Activated B cell treated with CpG ODN at 0.5 μM for 24 hours (primary cell): Measurements from ENCODE around the gene SCN8A. TPM values are rescaled to one million over a fixed set of nuclear protein-coding genes. Genes with fewer than 3 reads are reported as not detected.

ENCODE experiments used
- ATAC-seq: fragments of 200-7000 bp; cut with Tn5 transposase; one replicate; pipeline ENCODE4 v1.10.0; 2021; ENCODE audit warnings: low read depth, mild to moderate bottlenecking, moderate library complexity
- CTCF ChIA-PET: fragments of 350-600 bp; sonication (Branson Sonifier 250); formaldehyde crosslinking; loops from one replicate; lab custom pipeline; 2021; ENCODE audit warnings: antibody characterized with exemption; lab: Charles Lee
- POLR2A ChIA-PET: fragments of 350-600 bp; sonication (Branson Sonifier 250); formaldehyde crosslinking; loops from one replicate; lab custom pipeline; 2021; ENCODE audit warnings: antibody characterized with exemption; lab: Charles Lee
- DNase-seq: peaks from one replicate; pipeline ENCODE4 v3.0.0; 2022
- H3K27ac Mint-ChIP-seq: one replicate; pipeline ENCODE4 v1.8.0; 2020; ENCODE audit warnings: mixed read lengths
- H3K27me3 Mint-ChIP-seq: one replicate; pipeline ENCODE4 v1.8.0; 2021; ENCODE audit warnings: mixed read lengths
- H3K36me3 Mint-ChIP-seq: one replicate; pipeline ENCODE4 v1.8.0; 2021; ENCODE audit warnings: low read depth, mixed read lengths
- H3K4me1 Mint-ChIP-seq: one replicate; pipeline ENCODE4 v1.8.0; 2021; ENCODE audit warnings: mixed read lengths
- H3K4me3 Mint-ChIP-seq: one replicate; pipeline ENCODE4 v1.8.0; 2020; ENCODE audit warnings: mild to moderate bottlenecking, mixed read lengths
- H3K9me3 Mint-ChIP-seq: one replicate; pipeline ENCODE4 v1.8.0; 2020; ENCODE audit warnings: mixed read lengths
- CTCF ChIP-seq: fragments of 200-600 bp; IDR thresholded peaks from one replicate; pipeline ENCODE4 v1.8.0; 2022; ENCODE audit warnings: antibody characterized with exemption, mild to moderate bottlenecking
- intact Hi-C: fragments of 100-400 bp; cut with micrococcal nuclease; formaldehyde crosslinking; loops from one replicate; pipeline ENCODE4 v1.15.1; 2024
- total RNA-seq: library from RNA; stranded (reverse); gene quantifications from 2 replicates; pipeline ENCODE4 v1.2.3, GENCODE V29; 2022

The SCN8A gene
- total RNA-seq, 1 donor from 2014 or later, result 0.86 TPM

- Mint-ChIP-seq H3K4me1 (peaks cover 9% of the 10 kb centered on the region), H3K9me3 (no peaks in the 10 kb centered on the region), H3K27ac (no peak overlapping the region), H3K4me3 (no peak overlapping the region), H3K27me3 (peaks cover 32% of the 10 kb centered on the region), H3K36me3 (no peaks in the 10 kb centered on the region)
- no peak for DNase-seq
- ATAC-seq, result no peak
- ChIA-PET POLR2A (no interaction called here), CTCF (no interaction called here)
- intact Hi-C loops, result no loop called here
- no peak for TF ChIP-seq CTCF
Measured at GRCh38 chr12:51717326-51717925, 126.4 kb downstream of the SCN8A start.

- peak overlapping the region; percentile 48 for H3K4me3 Mint-ChIP-seq
- no peak overlapping the region for H3K27ac Mint-ChIP-seq
- ATAC-seq (peak; percentile 52), DNase-seq (peak; percentile 23)
- TF ChIP-seq CTCF, result no peak
- ChIA-PET CTCF (no interaction called here), POLR2A (no interaction called here)
- H3K9me3 Mint-ChIP-seq, result no peaks in the 10 kb centered on the region
- intact Hi-C loops, result no loop called here
- H3K27me3 Mint-ChIP-seq, result peaks cover 31% of the 10 kb centered on the region
- H3K4me1 Mint-ChIP-seq, result peaks cover 9% of the 10 kb centered on the region
- H3K36me3 Mint-ChIP-seq, result no peaks in the 10 kb centered on the region
Measured at GRCh38 chr12:51721282-51721940, 130.4 kb downstream of the SCN8A start.

GRCh38 chr12:51722431-51722830 is 131.4 kb downstream of the SCN8A start:
- no peak overlapping the region for H3K27ac Mint-ChIP-seq
- CTCF ChIA-PET, result no interaction called here
- TF ChIP-seq CTCF, result no peak
- intact Hi-C loops, result no loop called here
- POLR2A ChIA-PET, result no interaction called here
- peaks cover 21% of the 10 kb centered on the region for H3K27me3 Mint-ChIP-seq
- H3K9me3 Mint-ChIP-seq, result no peaks in the 10 kb centered on the region
- no peak for ATAC-seq
- peaks cover 9% of the 10 kb centered on the region for H3K4me1 Mint-ChIP-seq
- no peak overlapping the region for H3K4me3 Mint-ChIP-seq
- no peak for DNase-seq
- H3K36me3 Mint-ChIP-seq, result no peaks in the 10 kb centered on the region

GRCh38 chr12:51726161-51726560 is 135.1 kb downstream of the SCN8A start:
- no peak for ATAC-seq
- H3K4me3 Mint-ChIP-seq, result no peak overlapping the region
- CTCF ChIA-PET, result no interaction called here

More at GRCh38 chr12:51726161-51726560, 135.1 kb downstream of the SCN8A start:
- no peak for TF ChIP-seq CTCF
- intact Hi-C loops, result no loop called here
- H3K27ac Mint-ChIP-seq, result no peak overlapping the region
- H3K4me1 Mint-ChIP-seq, result peaks cover 8% of the 10 kb centered on the region
- no peak for DNase-seq
- no peaks in the 10 kb centered on the region for H3K36me3 Mint-ChIP-seq
- H3K27me3 Mint-ChIP-seq, result peaks cover 18% of the 10 kb centered on the region
- POLR2A ChIA-PET, result no interaction called here
- no peaks in the 10 kb centered on the region for H3K9me3 Mint-ChIP-seq
